Skin epidermis (tissue), 12 donors: ENCODE measurements around the gene ZNF518B.
"Not testable (repeated sequence)": the region's sequence is repeated elsewhere in the genome, so short reads cannot be mapped to it uniquely, and the experiment has no call there.

Experiments
- H3K27ac ChIP-seq, 21 experiments: fragments of 200-600 bp; sonication (generic) in 11 of 21; one replicate each; pipeline ENCODE4 v1.5.0; 2020; ENCODE audit warnings: mild to moderate bottlenecking in 3 of 21, inconsistent platforms in 2 of 21, moderate library complexity in 2 of 21
- H3K4me3 ChIP-seq, 7 experiments: fragments of 200-600 bp; sonication (generic) in 2 of 7; one replicate each; pipeline ENCODE4 v1.5.0; 2020; ENCODE audit warnings: inconsistent platforms in 2 of 7, mild to moderate bottlenecking in 2 of 7, moderate library complexity in 1 of 7

ZNF518B gene

DNA sequence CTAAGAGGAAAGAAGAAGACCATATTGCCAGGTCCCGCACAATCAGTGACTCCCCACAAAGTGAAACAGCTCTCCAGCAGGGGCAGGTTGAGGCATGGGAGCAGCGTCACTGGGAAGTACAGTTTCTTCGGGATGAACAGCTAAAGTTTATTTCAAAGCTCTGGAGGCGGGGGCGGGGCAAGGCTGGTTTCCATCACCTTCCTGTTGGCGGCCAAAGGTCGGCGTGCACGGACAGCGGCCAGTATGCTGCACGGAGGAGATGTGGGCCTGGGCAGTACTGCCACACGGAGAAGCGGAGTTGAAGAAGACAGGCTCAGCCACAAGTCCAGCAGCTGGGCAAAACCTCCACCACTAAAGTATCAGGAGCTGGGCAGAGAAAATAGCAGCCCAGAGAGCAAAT lies 951 bp upstream of the ZNF518B start:
- H3K4me3 ChIP-seq = peak overlapping the region in 4 of 7 experiments; percentile 41 to 65 (median 58)
- peak overlapping the region in 2 of 21 experiments; percentile 45 to 79 for H3K27ac ChIP-seq

DNA sequence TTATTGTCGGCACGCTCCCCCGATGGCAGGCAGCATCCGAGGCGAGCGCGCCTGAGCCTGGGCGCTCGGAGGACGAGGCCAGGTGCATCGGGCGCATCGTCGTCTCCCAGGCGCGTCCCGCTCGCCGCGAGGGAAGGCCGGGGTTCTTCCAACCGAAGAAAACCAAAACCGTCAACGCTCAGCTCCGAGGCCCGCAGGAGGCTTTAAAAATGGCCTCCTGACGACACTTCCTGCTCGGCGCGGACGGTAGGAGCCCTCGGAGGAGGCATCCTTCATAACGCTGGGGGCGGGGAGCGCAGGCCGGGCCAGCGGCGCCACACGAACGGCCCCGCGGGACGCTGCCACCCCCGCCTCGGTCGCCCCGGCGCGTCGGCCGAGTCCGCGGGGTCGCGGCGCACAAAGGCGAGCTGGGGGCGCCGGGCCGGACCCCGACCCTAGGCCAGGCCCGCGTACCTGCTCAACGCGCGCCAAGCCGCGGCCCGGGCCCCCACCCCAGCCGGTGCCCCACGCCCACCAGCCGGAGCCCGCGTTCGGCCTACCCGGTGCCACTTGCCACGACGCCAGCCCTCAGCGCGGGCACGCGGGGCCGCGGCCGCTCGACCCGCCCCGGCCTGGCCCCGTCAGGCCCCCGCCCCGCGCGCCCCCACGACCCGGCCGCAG lies 501 bp downstream of the ZNF518B start:
- peak overlapping the region; percentile 38 to 65 (median 47) for H3K4me3 ChIP-seq
- peak overlapping the region in 17 of 21 experiments; percentile 0 to 79 (median 36) for H3K27ac ChIP-seq

DNA sequence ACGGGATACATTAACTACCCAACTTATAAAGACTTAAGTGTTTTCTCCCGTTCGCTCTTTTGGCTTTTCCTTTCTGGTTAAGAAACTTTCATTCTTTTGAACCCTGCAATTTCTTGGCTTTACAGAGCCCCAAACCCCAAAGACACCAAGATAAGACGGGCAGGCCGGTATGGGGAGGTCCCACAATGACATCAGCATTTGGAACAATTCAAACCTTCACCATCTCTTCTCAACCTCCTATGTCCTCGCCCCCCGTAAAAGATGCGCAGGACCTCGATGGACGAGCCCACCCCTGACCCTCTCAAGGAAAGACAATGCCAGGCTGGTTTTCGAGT lies 999 bp downstream of the ZNF518B start:
- H3K4me3 ChIP-seq = peak overlapping the region; percentile 38 to 65 (median 47)
- peak overlapping the region in 9 of 21 experiments; percentile 23 to 79 (median 46) for H3K27ac ChIP-seq

DNA sequence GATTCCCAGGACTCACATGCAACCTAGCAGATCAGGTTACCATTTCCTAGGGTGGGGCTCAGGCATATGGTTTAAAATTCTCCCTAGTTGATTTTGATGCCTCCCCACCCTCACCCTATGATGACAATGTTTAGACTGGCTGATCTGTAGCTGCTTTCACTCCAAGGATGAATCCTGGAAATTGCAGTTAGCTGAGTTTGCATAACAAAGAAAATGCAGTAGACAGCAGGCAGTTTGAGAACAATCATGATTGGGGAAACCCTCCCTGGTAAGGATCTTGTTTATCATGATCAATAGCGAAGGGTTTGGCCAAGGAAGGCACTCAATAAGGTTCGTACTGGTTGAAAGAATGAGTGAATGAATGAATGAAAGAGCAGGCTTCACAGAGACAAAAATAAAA lies 2.1 kb downstream of the ZNF518B start:
- Histone ChIP-seq H3K27ac (no peak overlapping the region), H3K4me3 (no peak overlapping the region)

DNA sequence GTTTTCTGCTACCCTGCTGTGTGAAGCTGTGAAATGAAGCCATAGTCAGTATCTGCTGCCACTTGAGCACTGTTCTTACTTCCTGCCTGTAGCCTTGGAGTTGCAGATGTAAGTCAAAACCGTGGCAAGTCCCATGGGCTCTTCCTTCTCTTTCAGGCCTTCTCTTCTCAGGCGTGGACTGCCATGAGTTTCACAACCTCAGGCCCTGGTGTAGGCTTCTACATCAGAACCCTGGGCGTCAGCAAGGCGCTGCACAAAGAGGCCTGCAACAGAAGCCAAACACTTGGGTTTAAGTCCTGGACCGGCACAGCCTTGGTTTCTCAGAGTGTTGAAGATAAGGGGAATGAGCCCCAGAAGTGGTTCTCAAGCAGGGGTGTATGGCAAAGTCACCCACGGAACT lies 2.5 kb downstream of the ZNF518B start:
- H3K4me3 ChIP-seq = no peak overlapping the region
- no peak overlapping the region for H3K27ac ChIP-seq

DNA sequence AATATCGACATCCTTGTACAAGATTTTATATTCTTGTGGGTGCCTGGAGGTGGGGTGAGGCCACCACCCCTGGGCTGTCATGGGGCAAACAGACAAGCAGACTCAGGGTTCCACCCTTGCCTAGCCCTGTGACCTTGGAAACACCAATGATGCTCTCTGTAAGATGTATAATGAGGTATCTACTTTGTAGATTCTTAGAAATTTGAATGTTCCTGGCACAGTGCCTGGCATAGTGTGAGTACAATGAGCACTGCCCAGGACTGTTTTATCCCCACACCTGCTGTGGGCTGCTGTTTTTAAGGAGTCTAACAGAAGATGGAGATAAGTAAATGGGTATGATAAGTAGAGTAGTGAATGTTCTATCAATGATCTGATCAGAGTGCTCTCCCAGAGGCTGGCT lies 3.1 kb downstream of the ZNF518B start:
- Histone ChIP-seq H3K4me3 (no peak overlapping the region), H3K27ac (no peak overlapping the region)

DNA sequence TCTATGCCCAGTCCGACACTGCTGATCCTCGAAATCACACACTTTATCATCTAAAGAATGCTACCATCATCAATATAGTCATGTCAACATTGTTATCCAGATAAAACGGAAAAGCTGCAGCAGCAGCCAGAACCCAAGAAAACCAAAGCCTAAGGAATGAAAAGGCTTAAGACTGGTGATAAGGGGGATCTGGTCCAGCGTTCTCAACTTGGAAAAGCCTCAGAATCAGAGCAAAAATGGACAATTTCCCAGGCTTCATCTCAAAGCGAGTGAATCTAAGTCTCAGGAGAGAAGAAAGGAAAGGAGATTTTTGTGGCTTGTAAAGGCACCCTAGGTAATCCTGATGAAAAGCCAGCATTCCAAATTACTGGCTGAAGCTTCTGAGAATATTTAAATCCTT lies 8.2 kb downstream of the ZNF518B start:
- H3K4me3 ChIP-seq = no peak overlapping the region
- H3K27ac ChIP-seq = no peak overlapping the region

DNA sequence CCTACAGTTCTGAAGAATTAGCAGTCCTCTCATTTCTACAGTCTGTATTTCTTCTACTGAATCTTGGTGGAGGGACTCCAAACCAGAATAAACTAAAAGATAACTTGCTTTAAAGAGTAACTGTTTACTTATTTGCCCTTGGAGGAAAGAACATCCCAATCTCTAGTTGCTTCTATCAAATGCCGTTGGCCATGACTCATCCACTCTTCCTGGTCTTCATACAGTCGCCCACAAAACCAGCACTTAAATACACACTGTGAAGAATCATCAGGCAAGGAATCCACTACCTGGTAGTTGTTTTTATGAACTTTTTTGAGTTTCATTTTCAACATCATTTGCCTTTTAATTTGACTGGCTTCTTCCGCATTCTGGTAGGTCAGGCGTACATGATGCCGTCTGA lies 14.2 kb downstream of the ZNF518B start:
- no peak overlapping the region for H3K27ac ChIP-seq

DNA sequence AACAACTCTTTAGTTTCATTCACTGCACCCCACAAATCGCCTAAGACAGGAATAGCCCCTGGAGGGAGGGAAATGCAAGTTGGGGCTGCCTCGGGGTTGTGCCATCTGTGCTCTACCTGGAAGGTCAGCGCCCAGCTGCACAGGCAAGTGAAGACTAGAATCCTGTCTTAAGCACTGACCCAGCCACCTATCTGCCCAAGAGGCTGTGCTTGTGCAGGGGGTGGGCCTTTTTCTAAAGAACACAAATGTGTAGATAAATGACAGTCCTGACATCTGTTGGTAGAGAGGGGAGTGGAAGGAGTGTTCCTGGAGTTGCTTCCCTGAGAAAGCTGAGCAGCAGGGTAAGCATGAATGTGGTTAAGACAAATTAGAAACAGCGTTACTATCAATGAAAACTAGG lies 15.7 kb downstream of the ZNF518B start:
- Histone ChIP-seq H3K27ac (no peak overlapping the region), H3K4me3 (no peak overlapping the region)

More for the DNA sequence above, 14.2 kb downstream of the ZNF518B start:
- H3K4me3 ChIP-seq = no peak overlapping the region

DNA sequence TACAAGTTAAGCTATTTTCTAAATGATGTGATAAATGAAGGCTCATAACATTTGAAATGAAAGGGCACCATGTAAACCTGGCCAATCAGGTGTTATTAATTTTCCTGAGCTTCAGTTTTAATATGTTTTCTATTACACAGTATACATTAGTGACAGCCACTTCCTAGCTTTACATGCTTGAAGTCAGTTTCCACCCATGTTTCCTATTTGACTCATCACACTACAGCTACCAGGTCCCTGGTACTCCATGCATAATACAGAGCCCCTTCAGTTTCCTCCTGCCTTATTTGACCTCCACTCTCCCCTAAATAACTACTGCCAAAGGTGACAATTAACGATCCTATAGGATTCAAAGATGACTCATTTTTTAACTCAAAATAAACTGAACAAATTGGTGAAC lies 18.3 kb downstream of the ZNF518B start:
- no peak overlapping the region for H3K4me3 ChIP-seq
- H3K27ac ChIP-seq = no peak overlapping the region

DNA sequence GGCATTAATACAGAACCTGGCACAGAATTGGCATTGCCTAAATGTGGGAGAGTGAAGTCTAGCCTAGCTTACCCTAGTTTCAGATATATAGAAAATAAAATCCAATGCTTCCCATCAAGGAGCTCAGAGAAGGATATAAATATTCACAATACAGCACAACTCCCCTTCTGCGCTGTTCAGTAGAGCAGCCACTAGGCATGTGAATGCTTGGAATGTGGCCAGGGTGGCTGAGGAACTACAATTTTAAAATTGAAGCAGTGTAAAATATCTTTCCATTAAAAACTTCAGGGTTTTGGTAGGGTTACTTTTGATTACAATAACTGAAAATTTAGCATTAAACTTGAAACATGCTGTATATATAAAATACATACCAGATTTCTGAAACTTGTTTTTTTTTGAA lies 19.5 kb downstream of the ZNF518B start:
- Histone ChIP-seq H3K4me3 (no peak overlapping the region), H3K27ac (no peak overlapping the region)

DNA sequence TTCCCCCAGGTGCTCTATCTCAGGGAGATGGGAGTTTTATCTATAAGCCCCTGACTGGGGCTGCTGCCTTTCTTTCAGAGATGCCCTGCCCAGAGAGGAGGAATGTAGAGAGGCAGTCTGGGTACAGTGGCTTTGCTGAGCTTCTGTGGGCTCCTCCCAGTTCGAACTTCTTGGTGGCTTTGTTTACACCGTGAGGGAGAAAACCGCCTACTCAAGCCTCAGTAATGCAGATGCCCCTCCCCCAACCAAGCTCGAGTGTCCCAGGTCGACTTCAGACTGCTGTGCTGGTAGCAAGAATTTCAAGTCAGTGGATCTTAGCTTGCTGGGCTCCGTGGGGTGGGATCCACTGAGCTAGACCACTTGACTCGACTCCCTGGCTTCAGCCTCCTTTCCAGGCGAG lies 29.5 kb downstream of the ZNF518B start:
- H3K27ac ChIP-seq, H3K4me3 ChIP-seq: not testable (repeated sequence)

DNA sequence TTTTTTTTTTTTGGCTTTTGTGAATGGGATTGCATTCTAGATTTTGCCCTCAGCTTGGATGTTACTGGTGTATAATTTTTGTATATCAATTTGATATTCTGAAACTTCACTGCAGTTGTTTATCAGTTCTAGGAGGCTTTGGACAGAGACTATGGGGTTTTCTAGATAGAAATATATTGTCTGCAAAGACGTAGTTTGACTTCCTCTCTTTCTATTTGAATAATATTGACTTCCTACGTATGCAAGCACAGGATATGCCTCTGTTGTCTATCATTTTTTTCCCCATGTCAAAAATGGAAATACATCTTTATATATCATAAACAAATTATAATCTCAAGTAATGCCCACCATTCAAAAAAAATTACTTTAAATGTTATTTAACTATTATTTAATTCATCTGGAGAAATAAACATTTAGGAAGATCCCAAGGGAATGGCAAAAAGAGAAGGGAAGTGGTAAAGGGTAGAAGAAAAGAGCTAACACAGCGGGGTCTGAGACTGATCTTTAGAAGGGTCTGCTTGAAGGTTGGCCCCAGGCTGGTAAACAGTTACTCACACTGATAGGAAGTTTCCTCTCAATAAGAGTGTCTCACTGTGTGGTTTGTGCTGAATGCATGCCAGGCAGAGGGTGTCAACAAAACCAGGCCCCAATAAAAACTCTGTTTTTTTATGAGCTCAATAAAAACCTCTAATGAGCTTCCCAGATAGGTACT lies 35.7 kb downstream of the ZNF518B start:
- Histone ChIP-seq H3K27ac (no peak overlapping the region), H3K4me3 (no peak overlapping the region)

DNA sequence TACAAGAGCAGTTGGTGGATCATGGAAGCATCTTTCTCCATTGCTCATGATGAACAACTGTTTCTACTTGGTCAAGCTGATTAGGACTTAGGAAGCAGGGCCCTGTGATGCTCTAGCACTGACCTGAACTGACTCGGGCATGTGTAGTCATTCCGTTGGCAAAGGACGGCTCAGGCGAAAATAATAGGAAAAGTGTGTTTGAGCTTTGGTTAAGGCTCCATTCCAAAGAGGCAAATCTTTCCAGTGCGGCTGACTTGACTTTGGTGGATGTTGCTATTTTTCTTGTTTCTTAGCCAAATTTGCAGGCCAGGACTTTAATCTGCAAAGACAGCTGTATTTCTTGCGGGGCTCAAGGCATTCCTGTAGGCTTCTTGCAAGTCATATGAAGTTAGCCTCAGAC lies 39.5 kb downstream of the ZNF518B start:
- no peak overlapping the region for H3K4me3 ChIP-seq
- no peak overlapping the region for H3K27ac ChIP-seq

DNA sequence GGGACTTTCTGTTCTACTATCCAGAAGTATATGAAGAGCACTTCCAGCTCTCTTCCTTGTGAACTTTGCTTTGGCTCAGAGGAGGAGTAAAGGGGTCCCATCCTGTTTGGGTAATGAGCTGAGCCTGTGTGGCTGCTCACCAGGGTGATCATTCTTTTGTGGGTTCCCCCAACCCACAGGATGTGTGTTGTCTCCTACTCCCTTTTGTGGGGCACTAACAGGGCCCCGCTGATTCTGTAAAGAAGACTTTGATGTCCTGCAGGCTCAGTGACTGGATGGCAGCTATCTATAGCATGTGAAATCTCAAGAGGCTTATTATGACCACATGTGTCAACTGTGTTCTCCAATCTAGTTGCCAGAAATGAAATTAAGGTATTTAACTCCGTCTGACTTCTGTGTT lies 40.8 kb downstream of the ZNF518B start:
- Histone ChIP-seq H3K27ac (no peak overlapping the region), H3K4me3 (no peak overlapping the region)

DNA sequence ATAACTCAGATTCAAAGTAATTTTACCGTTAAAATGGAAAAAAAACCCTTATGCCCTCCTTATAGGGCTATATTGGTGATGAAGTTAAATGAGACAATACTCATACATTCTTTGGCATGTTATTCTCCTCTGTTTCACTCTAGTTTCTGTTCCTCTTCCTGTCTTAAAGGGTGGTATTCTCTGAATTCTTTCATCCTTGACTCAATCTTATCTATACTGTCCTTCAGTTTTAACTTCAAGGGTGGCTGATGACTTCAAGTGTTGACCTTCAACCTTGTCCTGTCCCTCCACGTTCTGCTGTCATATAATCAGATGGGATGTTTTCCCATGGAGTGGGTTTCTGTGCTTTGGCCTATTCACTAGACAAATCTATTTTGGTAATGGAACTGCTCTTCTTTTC lies 44.0 kb downstream of the ZNF518B start:
- H3K4me3 ChIP-seq = no peak overlapping the region
- no peak overlapping the region for H3K27ac ChIP-seq

DNA sequence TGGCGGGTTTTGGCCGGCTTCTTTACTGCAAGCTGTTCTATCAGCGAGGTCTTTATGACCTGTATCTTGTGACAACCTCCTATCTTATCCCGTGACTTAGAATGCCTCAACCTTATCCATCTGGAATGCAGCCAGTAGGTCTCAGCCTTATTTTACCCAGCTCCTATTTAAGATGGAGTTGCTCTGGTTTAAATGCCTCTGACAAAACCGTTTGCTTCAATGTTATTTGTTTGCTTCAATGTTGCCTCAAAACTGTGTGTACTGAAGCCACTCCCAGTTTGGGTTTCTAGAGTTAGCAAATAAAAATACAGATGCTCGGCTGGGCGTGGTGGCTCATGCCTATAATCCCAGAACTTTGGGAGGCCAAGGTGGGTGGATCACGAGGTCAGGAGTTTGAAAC lies 51.6 kb downstream of the ZNF518B start:
- Histone ChIP-seq H3K27ac (no peak overlapping the region), H3K4me3 (no peak overlapping the region)

DNA sequence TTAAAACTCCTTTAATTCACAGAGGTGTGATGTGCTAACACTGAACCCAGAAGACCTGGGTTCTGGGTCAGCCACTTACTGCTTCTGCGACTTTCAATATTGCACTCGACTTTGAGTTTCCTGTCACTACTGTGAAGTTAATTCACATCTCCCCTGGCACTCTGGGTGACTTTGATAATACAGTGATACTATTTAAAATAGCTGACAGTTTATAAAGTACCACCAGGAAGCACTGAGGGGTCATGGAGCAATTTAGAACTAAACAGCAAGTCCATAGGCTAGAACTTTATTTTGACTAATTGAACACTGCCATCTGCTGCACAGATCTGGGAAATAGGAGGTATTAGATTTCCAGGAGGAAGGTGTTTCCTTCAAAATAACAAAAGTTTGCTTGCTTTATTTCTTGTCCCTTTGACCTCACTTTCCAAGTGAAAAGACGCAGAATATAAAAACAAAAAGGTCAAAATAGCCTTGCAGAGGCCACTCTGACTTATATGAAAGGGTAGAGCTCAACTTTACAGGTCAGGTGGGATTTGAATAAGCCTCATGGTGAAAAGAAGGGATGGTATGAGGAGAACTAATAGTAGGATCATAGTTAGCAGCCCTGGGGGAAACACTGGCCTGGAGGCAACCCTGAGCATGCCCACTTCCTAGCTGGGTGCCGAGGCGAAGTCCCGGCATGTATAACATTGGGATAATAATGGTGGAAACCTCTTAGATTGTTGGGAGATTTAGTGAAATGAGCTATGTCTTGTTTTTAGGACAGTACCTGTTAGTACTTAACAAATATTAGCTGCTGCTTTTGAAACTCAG lies 53.4 kb downstream of the ZNF518B start:
- Histone ChIP-seq H3K4me3 (no peak overlapping the region), H3K27ac (no peak overlapping the region)

DNA sequence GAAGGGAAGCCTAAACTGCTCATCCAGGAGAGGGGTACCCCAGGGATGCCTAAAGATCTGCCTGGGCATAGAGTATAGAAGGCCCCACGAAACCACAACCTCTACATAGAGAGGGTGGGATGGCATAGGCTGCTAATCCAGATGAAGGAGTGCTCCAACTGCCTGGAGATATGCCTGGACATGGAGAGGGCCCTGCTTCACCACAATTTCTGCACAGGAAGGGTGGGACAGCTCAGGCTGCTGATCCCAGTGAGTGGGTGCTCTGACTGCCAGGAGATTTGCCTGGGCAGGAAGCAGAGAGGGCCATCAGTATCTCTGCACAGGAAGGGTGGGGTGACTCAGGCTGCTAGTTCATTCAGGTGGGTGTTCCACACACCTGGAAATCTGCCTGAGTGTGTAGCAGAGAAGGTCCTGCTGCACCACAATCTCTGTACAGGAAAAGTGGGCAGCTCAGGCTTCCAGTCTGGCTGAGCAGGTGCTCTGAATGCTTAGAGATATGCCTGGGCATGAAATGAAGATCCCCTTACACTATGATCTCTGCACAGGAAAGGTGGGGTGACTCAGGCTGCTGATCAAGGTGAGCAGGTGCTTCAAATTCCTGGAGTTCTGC lies 61.1 kb downstream of the ZNF518B start:
- H3K4me3 ChIP-seq = no peak overlapping the region
- no peak overlapping the region for H3K27ac ChIP-seq
